Prostate gland (tissue), 2 donors: ENCODE measurements around the gene MAVS.

ENCODE experiments used
- POLR2A ChIP-seq: fragments of 450-650 bp; IDR thresholded peaks from one replicate; pipeline ENCODE4 v1.6.1; 2016; ENCODE audit warnings: antibody characterized with exemption, mild to moderate bottlenecking
- POLR2AphosphoS5 ChIP-seq: sonication (generic); formaldehyde crosslinking; IDR thresholded peaks from one replicate; pipeline ENCODE4 v1.6.1; 2017; ENCODE audit warnings: antibody characterized with exemption
- TF ChIP-seq, protein P1 (sequence below), 4 experiments: fragments of 200-600 bp in 2 of 4; fragments of 450-650 bp in 2 of 4; sonication (generic) in 2 of 4; IDR thresholded peaks; 1 replicate in 3 of 4; 2 replicates in 1 of 4; pipeline ENCODE4 v1.5.1; 2016 to 2019; ENCODE audit warnings: antibody characterized with exemption in 4 of 4, mild to moderate bottlenecking in 2 of 4, moderate library complexity in 2 of 4

DNA sequence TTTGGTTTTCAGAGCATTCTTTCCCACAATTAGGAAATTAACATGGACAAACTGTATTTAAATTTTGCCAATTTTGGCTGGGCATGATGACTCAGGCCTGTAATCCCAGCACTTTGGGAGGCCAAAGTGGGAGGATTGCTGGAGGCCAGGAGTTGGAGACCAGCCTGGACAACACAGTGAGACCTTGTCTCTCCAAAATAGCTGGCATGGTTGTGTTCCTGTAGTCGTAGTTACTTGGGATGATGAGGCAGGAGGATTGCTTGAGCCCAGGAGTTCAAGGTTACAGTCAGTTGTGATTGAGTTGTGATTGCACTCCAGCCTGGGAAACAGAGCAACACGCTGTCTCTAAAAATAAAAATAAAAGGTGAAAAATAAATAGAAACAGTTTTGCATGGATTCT lies 57.6 kb downstream of the MAVS start:
- TF ChIP-seq, protein P1, sequence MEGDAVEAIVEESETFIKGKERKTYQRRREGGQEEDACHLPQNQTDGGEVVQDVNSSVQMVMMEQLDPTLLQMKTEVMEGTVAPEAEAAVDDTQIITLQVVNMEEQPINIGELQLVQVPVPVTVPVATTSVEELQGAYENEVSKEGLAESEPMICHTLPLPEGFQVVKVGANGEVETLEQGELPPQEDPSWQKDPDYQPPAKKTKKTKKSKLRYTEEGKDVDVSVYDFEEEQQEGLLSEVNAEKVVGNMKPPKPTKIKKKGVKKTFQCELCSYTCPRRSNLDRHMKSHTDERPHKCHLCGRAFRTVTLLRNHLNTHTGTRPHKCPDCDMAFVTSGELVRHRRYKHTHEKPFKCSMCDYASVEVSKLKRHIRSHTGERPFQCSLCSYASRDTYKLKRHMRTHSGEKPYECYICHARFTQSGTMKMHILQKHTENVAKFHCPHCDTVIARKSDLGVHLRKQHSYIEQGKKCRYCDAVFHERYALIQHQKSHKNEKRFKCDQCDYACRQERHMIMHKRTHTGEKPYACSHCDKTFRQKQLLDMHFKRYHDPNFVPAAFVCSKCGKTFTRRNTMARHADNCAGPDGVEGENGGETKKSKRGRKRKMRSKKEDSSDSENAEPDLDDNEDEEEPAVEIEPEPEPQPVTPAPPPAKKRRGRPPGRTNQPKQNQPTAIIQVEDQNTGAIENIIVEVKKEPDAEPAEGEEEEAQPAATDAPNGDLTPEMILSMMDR (IDR thresholded peaks at IDR 0.05): no peak
- TF ChIP-seq POLR2AphosphoS5 (no peak), POLR2A (no peak)
